Muscle layer of colon (tissue), 2 donors: ENCODE data around the gene CDK13.
"Not testable (repeated sequence)": the region's sequence is repeated elsewhere in the genome, so short reads cannot be mapped to it uniquely, and the experiment has no call there.

Experiments
- H3K27ac ChIP-seq: one replicate; pipeline ENCODE4 v1.7.0; 2013; ENCODE audit warnings: low read depth, mild to moderate bottlenecking, low read length, moderate library complexity
- H3K27me3 ChIP-seq, 2 donors: one replicate each; pipeline ENCODE4 v1.7.0; 2013; ENCODE audit warnings: low read length in 2 of 2, mild to moderate bottlenecking in 2 of 2; ENCODE audit not compliant: insufficient read depth in 2 of 2, control insufficient read depth in 1 of 2
- H3K36me3 ChIP-seq: one replicate; pipeline ENCODE4 v1.7.0; 2013; ENCODE audit warnings: mild to moderate bottlenecking, low read length; ENCODE audit not compliant: insufficient read depth
- H3K4me1 ChIP-seq: one replicate; pipeline ENCODE4 v1.7.0; 2013; ENCODE audit warnings: mild to moderate bottlenecking, low read length; ENCODE audit not compliant: insufficient read depth
- H3K4me3 ChIP-seq, 2 donors: one replicate each; pipeline ENCODE4 v1.7.0; 2013; ENCODE audit warnings: low read length in 2 of 2, low read depth in 1 of 2, mild to moderate bottlenecking in 1 of 2, moderate library complexity in 1 of 2
- H3K9ac ChIP-seq: one replicate; pipeline ENCODE4 v1.7.0; 2013; ENCODE audit warnings: low read length
- H3K9me3 ChIP-seq: one replicate; pipeline ENCODE4 v1.7.0; 2013; ENCODE audit warnings: mild to moderate bottlenecking, low read length
- donor health status: abdominal sarcoma.
- donor health status: Adenocarcinoma of cecum.

CDK13 gene

GRCh38 chr7:40138973-40139372, 188.9 kb downstream of the CDK13 start:
- Histone ChIP-seq H3K9me3 (no peaks in the 10 kb centered on the region), H3K27ac (no peak overlapping the region), H3K4me1 (peaks cover 6% of the 10 kb centered on the region)

GRCh38 chr7:40139891-40140290, 189.8 kb downstream of the CDK13 start:
- H3K9me3 ChIP-seq, H3K27me3 ChIP-seq, H3K36me3 ChIP-seq, H3K27ac ChIP-seq, H3K9ac ChIP-seq, H3K4me3 ChIP-seq, H3K4me1 ChIP-seq: not testable (repeated sequence)

More at GRCh38 chr7:40138973-40139372, 188.9 kb downstream of the CDK13 start:
- H3K27me3 ChIP-seq: no peaks in the 10 kb centered on the region
- no peak overlapping the region for H3K9ac ChIP-seq
- H3K36me3 ChIP-seq: no peaks in the 10 kb centered on the region
- no peak overlapping the region for H3K4me3 ChIP-seq

GRCh38 chr7:40141916-40142315, 191.9 kb downstream of the CDK13 start:
- H3K4me3 ChIP-seq, H3K9me3 ChIP-seq, H3K36me3 ChIP-seq, H3K4me1 ChIP-seq, H3K27me3 ChIP-seq, H3K9ac ChIP-seq, H3K27ac ChIP-seq: not testable (repeated sequence)

GRCh38 chr7:40145596-40146130, 195.6 kb downstream of the CDK13 start:
- H3K9me3 ChIP-seq, H3K4me1 ChIP-seq, H3K9ac ChIP-seq, H3K36me3 ChIP-seq, H3K27me3 ChIP-seq, H3K4me3 ChIP-seq, H3K27ac ChIP-seq: not testable (repeated sequence)

GRCh38 chr7:40147371-40148246, 197.6 kb downstream of the CDK13 start:
- Histone ChIP-seq H3K36me3 (no peaks in the 10 kb centered on the region), H3K9me3 (no peaks in the 10 kb centered on the region), H3K4me1 (no peaks in the 10 kb centered on the region), H3K9ac (no peak overlapping the region), H3K27ac (no peak overlapping the region), H3K4me3 (no peak overlapping the region), H3K27me3 (no peaks in the 10 kb centered on the region)

- H3K9ac ChIP-seq, H3K27ac ChIP-seq, H3K36me3 ChIP-seq, H3K27me3 ChIP-seq, H3K9me3 ChIP-seq, H3K4me1 ChIP-seq, H3K4me3 ChIP-seq: not testable (repeated sequence)
Measured at GRCh38 chr7:40148247-40148580, 198.2 kb downstream of the CDK13 start.

GRCh38 chr7:40148671-40149070, 198.6 kb downstream of the CDK13 start:
- no peaks in the 10 kb centered on the region for H3K27me3 ChIP-seq
- H3K9me3 ChIP-seq: no peaks in the 10 kb centered on the region
- no peak overlapping the region for H3K27ac ChIP-seq
- no peaks in the 10 kb centered on the region for H3K36me3 ChIP-seq
- H3K4me3 ChIP-seq: no peak overlapping the region
- no peak overlapping the region for H3K9ac ChIP-seq
- H3K4me1 ChIP-seq: no peaks in the 10 kb centered on the region
